NCI-H345 treated with DMSO at 0.1 percent for 48 hours (cell line): ENCODE data around the gene SNX8.
A peak's percentile ranks its signal among the peaks of the same experiment; 100 is the strongest.

Experiments used
- DNase-seq: peaks from one replicate; lab custom pipeline; 2025; ENCODE audit not compliant: unreplicated experiment; lab: John Stamatoyannopoulos, UW

Gene SNX8

DNA sequence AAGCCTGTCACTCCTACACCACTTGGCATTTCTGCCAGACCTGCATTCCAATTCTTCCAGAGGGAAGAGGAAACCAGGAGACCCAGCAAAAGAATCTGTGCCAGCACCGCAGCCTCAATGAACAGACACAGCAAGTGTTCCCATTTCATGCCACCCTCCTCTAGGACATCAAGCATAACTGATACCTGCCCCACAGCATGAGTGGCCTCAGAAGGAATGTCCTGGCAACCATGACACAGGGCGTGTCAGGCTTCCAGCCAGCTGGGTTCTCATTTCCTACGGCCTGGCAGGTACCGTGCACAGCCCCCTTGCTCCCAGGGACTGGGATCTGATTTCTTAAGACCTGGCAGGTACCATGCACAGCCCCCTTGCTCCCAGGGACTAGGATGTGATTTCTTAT is 89.3 kb downstream of the SNX8 start:
- no peak for DNase-seq

- no peak for DNase-seq
Measured at GRCh38 chr7:2224491-2224928, 89.7 kb downstream of the SNX8 start.

DNA sequence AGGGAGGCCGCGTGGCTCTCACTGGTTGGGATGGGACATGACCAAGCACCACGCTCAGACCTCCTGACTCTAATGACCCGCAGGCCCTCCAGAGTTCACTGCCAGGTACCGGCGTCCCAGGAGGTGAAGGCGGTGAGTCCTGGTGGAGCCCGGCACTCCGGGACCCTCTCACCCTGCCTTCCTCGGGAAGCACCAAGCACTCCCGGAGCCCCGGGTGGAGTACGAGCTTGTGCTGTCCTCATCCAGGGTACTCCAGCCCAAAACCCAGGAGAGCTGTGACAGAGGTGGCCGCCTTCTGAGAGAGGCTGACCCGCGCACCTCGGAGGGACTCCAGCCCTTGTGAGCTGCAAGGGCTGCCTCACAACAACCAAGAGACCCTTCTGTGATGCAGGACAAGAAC is 90.9 kb downstream of the SNX8 start:
- DNase-seq = no peak

DNA sequence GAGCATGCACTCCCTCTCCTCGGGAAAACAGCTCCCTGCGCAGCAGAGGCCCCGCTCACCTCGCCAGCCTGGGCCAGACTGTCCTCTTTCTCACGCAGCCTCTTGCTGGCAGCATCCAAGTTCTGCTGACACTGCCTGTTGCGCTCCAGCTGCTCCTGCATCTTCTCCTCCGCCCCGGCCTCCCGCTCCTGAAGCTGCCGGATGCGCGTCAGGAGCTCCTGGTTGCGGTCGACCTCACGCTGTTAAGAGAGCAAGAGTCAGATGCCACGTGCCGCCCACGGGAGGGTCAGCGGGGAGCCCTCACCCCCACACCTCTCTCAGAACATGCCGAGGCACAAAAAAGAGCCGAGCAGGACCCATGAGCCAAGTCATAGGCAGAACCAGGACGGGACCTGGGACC is 91.7 kb downstream of the SNX8 start:
- no peak for DNase-seq

GRCh38 chr7:2220954-2221353 is 93.3 kb downstream of the SNX8 start:
- DNase-seq = no peak

DNA sequence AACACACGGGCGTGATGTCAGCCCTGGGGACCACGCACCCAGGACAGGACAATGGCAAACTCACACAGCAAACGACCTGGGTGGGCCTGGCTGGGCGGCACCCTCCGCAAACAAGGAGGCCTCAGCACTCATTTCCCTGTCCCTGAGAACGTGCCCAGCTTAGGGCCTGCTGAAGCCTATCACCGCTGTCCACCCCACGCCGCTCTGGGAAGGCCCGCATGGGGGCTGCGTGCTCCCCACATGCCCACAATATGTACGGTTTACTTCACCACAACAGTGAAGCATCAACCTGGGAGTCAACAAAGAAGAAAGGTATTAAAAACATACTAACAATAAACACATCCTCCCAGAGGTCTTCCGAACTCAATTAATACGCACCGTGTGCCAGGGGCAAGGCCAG is 93.7 kb downstream of the SNX8 start:
- DNase-seq = no peak

- no peak for DNase-seq
Measured at GRCh38 chr7:2220030-2220429, 94.2 kb downstream of the SNX8 start.

DNA sequence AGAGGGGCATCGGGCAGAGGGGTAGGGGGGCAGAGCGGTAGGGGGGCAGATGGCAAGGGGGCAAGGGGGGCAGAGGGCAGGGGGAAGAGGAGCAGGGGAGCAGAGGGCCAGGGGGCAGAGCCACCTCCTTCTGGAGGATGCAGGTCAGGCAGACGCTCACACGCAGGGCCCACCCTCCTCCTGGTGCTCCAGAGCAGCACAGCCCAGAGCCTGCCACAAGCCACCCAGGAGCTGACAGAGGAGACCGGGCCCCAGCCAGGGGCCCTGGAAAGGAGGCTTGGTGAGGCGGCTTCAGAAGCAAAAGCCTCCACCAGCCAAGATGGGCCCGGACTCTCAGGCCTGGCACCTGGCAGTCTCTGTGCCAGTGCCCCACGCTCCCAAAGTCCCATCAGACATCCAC is 94.6 kb downstream of the SNX8 start:
- DNase-seq = no peak

DNA sequence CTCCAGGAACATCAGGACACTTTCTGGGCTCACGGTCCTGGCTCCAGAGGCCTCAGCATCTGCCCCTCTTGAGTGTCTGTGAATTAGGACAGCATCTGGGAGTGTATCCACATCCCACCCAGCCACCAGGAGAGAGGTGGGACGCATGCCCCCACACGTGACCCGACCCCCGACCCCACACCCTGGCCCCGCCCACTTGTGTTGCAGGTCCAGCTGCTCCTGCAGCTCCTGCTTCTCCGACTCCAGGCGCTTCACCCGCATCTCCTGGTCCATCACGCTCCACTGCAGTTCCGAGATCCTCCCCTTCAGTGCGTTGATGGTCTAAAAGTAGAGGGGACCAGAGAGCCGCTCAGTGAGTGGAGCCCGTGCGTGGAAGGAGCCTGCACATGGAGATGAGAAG is 95.1 kb downstream of the SNX8 start:
- DNase-seq = no peak

DNA sequence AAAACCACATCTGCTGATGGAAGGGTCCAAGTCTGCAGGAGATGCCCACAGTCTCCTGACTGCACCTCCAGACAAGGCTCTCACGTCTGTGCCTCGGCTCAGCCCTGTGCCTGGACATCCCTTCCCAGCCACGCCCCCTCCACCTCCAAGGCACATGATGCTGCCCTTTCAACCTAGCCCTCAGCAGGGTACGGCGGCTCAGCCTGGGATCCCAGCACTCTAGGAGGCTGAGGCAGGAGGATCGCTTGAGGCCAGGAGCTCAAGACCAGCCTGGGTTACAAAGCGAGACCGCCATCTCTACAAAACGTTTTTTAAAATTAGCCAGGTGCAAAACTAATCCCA is 95.8 kb downstream of the SNX8 start:
- DNase-seq = no peak

- no peak for DNase-seq
Measured at GRCh38 chr7:2217716-2218443, 96.4 kb downstream of the SNX8 start.

DNA sequence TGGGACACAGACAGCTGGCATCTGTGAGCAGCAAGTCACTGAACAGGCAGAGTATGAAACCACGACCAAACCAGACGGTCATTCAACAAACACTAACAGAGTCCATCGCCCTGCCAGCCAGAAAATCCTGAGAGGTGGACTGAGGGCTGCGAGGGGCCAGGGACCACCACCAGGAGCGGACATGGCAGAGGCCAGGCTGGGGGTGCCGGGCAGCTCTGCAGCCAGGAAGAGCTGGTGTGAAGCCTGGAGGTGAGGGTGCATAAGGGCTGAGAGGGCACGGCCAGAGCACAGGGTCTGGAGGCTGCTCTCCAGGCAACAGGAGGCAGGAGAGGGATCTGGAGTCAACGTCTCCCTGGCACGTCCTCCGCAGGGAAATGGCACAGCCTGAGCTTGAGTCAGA is 97.0 kb downstream of the SNX8 start:
- no peak for DNase-seq

DNA sequence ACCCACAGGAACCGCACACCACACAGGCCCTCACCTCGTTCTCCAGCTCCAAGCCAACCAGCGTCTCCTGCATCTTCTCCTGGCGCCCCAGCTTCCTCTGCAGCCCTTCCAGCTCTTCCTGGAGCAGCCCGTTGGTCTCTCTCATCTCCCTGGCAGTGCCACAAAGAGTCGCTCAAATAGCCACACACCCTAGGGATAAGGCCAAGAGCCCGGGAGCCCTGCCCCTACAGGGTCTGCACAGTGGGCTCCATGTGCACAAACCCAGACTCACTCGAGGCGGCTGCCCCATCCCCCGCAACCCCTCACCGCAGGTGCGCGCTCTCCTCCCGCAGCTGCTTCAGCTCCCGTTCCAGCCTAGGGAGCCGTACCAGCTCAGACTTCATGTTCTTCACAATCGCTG is 98.4 kb downstream of the SNX8 start:
- no peak for DNase-seq

- DNase-seq = no peak
Measured at GRCh38 chr7:2214636-2215035, 99.6 kb downstream of the SNX8 start.

DNA sequence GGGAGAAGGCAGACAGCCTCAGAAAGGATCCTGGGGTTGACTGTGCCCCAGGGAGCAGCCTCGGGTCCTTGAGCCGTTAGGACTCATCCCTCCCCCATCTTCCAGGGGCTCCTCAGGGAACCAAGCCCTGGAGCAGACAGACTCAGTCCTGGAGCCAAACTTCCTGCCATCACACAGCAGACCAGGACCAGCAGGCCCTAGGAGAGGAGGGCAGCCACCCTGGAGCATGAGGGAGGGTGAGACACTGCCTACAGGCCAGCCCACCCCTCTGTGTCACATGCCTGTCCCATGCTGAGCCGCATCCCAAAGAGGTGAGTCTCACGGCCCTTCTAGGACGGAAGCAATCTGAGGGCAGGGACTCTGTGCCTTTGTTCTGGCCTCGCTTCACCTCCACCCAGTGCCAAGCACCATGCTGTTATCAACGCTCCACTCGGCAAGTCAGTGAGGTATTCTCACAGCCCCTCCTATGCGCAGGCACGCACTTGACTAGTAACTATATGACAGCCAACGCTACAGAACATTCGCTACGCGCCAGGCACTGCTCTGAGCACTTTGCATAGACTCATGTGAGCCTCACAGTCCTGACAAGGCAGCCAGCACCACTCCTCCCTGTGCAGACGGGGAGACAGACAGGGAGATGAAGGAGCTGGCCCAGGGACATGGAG is 100.6 kb downstream of the SNX8 start:
- no peak for DNase-seq

DNA sequence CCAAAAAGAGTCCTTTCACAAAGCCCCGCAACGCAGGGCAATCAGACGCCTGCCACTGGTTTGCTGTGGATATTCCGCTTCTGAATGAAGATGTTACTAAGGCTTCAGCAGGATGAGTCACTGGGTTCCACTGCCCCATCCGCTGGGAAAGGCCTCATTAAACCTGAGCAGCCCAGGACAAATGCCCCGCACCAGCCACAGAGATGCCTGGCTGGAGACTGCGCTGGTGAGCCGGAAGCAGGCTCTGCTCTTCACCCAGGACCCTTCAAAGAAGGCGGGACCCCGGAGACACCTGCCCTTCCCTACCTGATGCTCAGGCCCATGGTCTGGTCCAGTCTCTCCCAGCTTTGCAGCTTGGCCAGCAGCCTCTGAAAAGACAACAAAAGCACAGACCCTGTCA is 101.3 kb downstream of the SNX8 start:
- no peak for DNase-seq

GRCh38 chr7:2211926-2212325 is 102.3 kb downstream of the SNX8 start:
- no peak for DNase-seq

- no peak for DNase-seq
Measured at GRCh38 chr7:2211259-2211880, 102.9 kb downstream of the SNX8 start.

DNA sequence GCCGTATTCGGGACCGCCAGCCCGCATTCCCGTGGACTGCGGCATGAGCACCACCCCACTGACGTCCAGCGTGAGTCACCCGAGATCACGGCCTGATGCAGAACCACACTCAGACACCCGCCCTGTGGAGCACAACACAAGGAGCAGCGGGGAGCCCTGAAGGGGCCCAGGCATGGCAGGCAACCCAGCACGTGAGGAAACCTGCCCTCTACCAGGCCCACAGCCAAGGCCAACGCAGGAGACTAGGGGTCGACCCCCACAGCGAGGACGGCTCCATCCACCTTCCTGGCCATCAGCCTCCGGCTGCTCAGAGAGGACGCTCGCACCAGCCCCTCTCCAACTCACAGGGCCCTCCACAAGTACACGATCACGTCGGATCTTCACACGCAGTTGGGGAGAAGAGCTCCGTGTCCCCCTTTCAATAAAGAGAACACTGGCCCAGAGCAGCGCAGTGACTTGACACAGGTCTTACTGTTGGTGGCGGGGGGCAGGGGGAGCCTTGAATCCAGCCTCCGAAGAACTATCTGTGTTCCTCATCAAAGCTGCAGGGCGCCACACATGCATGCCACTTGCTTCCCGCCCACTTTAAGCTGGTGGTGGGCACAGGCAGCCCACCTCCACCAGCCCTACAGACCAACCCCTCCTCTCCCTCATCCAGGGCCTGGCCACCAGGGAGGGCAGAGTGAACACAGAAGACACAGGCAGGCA is 103.5 kb downstream of the SNX8 start:
- DNase-seq = no peak

DNA sequence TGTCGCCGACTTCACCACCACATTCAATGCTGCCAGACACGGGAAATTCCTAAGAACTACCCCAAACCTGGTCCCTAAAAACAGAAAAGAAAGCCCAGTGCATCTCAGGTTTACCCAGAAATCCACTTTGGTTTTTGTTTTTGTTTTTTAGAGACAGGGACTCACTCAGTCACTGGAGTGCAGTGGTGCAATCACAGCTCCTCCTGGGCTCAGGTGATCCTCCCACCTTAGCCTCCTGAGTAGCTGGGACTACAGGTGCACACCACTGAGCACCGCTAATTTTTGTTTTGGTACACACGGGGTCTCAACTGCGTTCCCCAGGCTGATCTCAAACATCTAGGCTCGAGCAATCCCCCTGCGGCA is 104.3 kb downstream of the SNX8 start:
- no peak for DNase-seq

DNA sequence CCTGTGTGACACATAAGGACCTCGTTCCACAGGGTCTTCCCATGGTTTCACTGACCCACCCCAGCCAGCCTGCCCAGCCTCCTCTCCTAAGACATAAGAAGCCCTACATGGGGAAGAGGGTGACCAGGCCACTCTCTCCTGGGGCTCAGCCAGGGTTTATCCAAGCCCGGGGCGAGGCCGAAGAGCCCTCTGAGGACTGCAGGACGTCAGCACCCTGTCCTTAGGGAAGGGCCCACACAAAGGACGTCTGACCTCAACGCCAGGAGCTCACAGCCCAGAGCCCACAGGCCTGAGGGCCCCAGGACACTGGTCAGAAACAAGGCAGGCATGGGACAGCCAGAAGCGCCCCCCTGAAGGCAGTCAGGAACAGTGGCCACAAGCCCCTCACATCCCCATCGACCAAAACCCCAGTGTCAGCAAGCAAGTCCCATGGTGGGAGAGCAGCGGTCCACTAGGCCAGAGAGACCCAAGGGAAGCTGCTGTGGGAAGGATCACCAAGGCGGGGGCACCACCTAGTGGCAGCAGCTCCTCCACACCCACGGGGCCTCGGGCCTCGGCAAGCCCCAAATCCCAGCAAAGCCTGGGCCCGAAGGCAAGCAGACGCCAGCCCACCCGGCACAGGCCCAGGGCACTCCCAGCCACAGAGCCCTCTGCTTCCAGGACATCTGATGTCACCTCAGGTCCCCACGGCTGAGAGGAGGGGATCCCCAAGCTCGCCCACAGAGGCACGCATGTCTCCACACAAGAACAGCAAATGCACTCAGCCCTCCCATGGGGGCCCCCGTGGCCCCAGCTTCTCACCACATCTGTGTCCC is 104.9 kb downstream of the SNX8 start:
- DNase-seq = peak; percentile 14
